ENCODE results near the gene INPP4A. TPM values are rescaled to one million over a fixed set of nuclear protein-coding genes. Genes with fewer than 3 reads are reported as not detected.

INPP4A gene
- total and polyA plus RNA-seq, 10 of the 15 experiments (the other 5 are each of a cell fraction or from before 2014, with no cell fraction given), result 4.7 to 62.3 (median 36.9) TPM

DNA sequence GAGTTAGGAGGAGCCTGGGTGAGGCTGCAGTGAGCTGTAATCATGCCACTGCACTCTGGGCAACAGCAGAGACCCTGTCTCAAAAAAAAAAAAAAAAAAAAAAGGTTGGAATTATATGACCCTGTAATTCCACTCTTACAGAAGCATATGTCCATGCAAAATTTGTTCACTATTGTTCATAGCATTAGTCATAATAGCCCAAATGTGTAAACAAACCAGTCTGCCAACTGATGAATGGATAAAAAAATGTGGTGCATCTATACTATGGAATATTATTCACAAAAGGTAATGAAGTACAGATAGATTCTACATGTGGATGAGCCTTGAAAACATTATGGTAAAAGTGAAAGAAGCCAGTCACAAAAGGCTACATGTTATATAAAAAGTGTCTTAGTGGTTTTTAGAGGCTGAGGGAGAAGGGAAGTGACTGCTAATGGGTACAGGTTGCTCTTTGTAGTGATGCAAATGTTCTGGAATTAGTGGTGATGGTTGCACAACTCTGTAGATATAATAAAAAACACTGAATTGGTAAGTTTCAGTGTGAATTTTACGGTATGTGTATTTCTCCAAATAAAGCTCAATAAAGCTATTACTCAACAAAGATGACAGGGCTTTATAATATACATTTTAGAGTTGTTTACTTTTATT, 154.2 kb downstream of the INPP4A start:
- intact Hi-C loops (cut with micrococcal nuclease; ENCODE audit: unreplicated experiment) (no loop called here), in situ Hi-C loops (cut with MboI) (no loop called here)
- H3K27me3 ChIP-seq (replicated peaks in 1 of 2; ENCODE audit: control insufficient read depth in 2 of 2, insufficient read depth in 2 of 2, low read length in 1 of 2), result no peaks in the 10 kb centered on the region
- ChIA-PET SMC1A (ENCODE audit: uncharacterized antibody, unreplicated experiment) (no interaction called here), CTCF (interaction anchor here (0.6 to 1.4 kb wide), 3 partner anchors 9 to 238 kb away, joined by 3 read pairs; no protein-coding TSS in a partner anchor), RAD21 (ENCODE audit: unreplicated experiment) (interaction anchor here (0.9 to 1.2 kb wide), 2 partner anchors 14 to 187 kb away, joined by 3 to 5 read pairs; no protein-coding TSS in a partner anchor), POLR2A (no interaction called here)
- H3K9me3 ChIP-seq (replicated peaks; ENCODE audit: control insufficient read depth, insufficient read depth, low read length), result peaks cover 2% of the 10 kb centered on the region; the same call in 2 of the 3 replicates
- no peaks in the 10 kb centered on the region for H4K20me1 ChIP-seq (ENCODE audit: control insufficient read depth, insufficient read depth)
- H3K27ac ChIP-seq (ENCODE audit: control insufficient read depth, insufficient read depth), result no peak overlapping the region
- DNase-seq (ENCODE audit: low read depth, low spot score) (no peak), FAIRE-seq (no peak), ATAC-seq (no peak)
- 32% methylated on average over 1 of the region's 1 CpG for WGBS (ENCODE audit: insufficient coverage, insufficient replicate concordance, low lambda C conversion rate, missing lambda C conversion rate)
- no peak overlapping the region for H3K4me2 ChIP-seq (ENCODE audit: control insufficient read depth, insufficient read depth)
- no peaks in the 10 kb centered on the region for H3K79me2 ChIP-seq (ENCODE audit: control insufficient read depth, insufficient read depth, low read length)
- no peak overlapping the region for H3K4me3 ChIP-seq
- no peak for TF ChIP-seq RAD51 (IDR thresholded peaks at IDR 0.05)
- no peak overlapping the region for H3K9ac ChIP-seq (ENCODE audit: control insufficient read depth, insufficient read depth, low read length)
- H3K36me3 ChIP-seq (ENCODE audit: control insufficient read depth in 2 of 2, insufficient read depth in 2 of 2, low read length in 1 of 2), result peaks cover 0 to 16% of the 10 kb centered on the region in 2 experiments; a peak in 2 of 4 replicates
- no peaks in the 10 kb centered on the region for H3K4me1 ChIP-seq (ENCODE audit: control insufficient read depth, insufficient read depth, low read length)
- no TSS peak for BruUV-seq (replicated peaks)
- no peak overlapping the region for H2AFZ ChIP-seq (ENCODE audit: control insufficient read depth, low read depth, low read length)

DNA sequence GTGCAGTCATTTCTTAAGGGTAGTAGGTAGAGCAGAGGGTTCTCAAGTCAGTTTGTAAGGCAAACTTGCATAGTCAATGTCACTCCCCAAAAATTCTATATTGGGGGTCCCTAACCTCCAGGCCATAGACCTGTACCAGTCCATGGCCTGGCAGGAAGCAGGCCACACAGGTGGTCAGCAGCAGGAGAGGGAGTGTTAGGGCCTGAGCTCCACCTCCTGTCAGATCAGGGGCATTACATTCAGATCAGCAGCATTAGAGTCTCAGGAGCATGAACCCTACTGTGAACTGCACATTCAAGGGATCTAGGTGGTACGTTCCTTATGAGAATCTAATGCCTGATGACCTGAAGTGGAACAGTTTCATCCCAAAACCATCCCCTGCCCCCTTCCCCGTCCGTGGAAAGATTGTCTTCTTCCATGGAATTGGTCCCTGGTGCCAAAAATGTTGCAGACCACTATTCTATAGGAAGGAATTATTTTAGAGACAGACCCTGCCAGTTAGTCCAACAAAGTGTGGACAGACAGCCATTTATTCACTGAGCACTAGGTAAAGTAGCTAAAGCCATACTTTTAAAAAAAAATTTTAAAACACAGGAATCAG, 157.0 kb downstream of the INPP4A start:
- peak; percentile 84 for FAIRE-seq
- H4K20me1 ChIP-seq (ENCODE audit: control insufficient read depth, insufficient read depth), result no peaks in the 10 kb centered on the region
- ATAC-seq, result peak; percentile 97
- in situ Hi-C loops (cut with MboI) (loop anchor here (5.0 kb wide), 1 partner anchor 189 kb away; no protein-coding TSS in a partner anchor), intact Hi-C loops (cut with micrococcal nuclease; ENCODE audit: unreplicated experiment) (loop anchor here (1.0 kb wide), 1 partner anchor 188 kb away; no protein-coding TSS in a partner anchor)
- H3K36me3 ChIP-seq (ENCODE audit: control insufficient read depth in 2 of 2, insufficient read depth in 2 of 2, low read length in 1 of 2), result peaks cover 0 to 20% of the 10 kb centered on the region in 2 experiments; a peak in 2 of 4 replicates
- 76% methylated on average over 3 of the region's 3 CpGs for WGBS (ENCODE audit: insufficient coverage, insufficient replicate concordance, low lambda C conversion rate, missing lambda C conversion rate)
- H2AFZ ChIP-seq (ENCODE audit: control insufficient read depth, low read depth, low read length), result no peak overlapping the region
- no peak for DNase-seq (ENCODE audit: low read depth, low spot score)
- H3K4me3 ChIP-seq, result no peak overlapping the region
- H3K4me2 ChIP-seq (ENCODE audit: control insufficient read depth, insufficient read depth), result no peak overlapping the region
- no peaks in the 10 kb centered on the region for H3K9me3 ChIP-seq (replicated peaks; ENCODE audit: control insufficient read depth, insufficient read depth, low read length)
- ChIA-PET RAD21 (ENCODE audit: unreplicated experiment) (interaction anchor here (0.9 to 1.1 kb wide), 2 partner anchors 189 to 191 kb away, joined by 3 to 4 read pairs; no protein-coding TSS in a partner anchor), SMC1A (ENCODE audit: uncharacterized antibody, unreplicated experiment) (interaction anchor here (1.2 to 1.7 kb wide), 3 partner anchors 16 to 465 kb away, joined by 4 to 7 read pairs (median 4); no protein-coding TSS in a partner anchor), POLR2A (no interaction called here), CTCF (interaction anchor here (1.0 to 2.1 kb wide), 5 partner anchors 14 to 192 kb away, joined by 3 to 9 read pairs (median 7); no protein-coding TSS in a partner anchor)
- H3K9ac ChIP-seq (ENCODE audit: control insufficient read depth, insufficient read depth, low read length), result no peak overlapping the region
- BruUV-seq (replicated peaks), result no TSS peak
- H3K4me1 ChIP-seq (ENCODE audit: control insufficient read depth, insufficient read depth, low read length), result no peaks in the 10 kb centered on the region
- peaks cover 9% of the 10 kb centered on the region for H3K79me2 ChIP-seq (ENCODE audit: control insufficient read depth, insufficient read depth, low read length)
- H3K27ac ChIP-seq (ENCODE audit: control insufficient read depth, insufficient read depth), result no peak overlapping the region
- H3K27me3 ChIP-seq (replicated peaks in 1 of 2; ENCODE audit: control insufficient read depth in 2 of 2, insufficient read depth in 2 of 2, low read length in 1 of 2), result no peaks in the 10 kb centered on the region
- TF ChIP-seq ZBTB11 (CRISPR knock-in tag; IDR thresholded peaks at IDR 0.05) (no peak), E2F8 (IDR thresholded peaks at IDR 0.05; ENCODE audit: low read depth, partially characterized antibody) (no peak), NFIC (IDR thresholded peaks at IDR 0.05; ENCODE audit: low read depth, low read length) (no peak), KLF5 (IDR thresholded peaks at IDR 0.05; ENCODE audit: partially characterized antibody) (no peak), NR2C1 (IDR thresholded peaks at IDR 0.05) (no peak), ZNF274 (IDR thresholded peaks at IDR 0.05; ENCODE audit: insufficient read depth, insufficient read length) (no peak), HDGF (IDR thresholded peaks at IDR 0.05) (no peak), JUND (IDR thresholded peaks at IDR 0.05; ENCODE audit: low read depth, low read length) (no peak)

Measured in GM12878 (cell line).